Osteoblast (primary cell): Measurements from ENCODE around the gene ABCB8. TPM values are rescaled to one million over a fixed set of nuclear protein-coding genes. Genes with fewer than 3 reads are reported as not detected.
A peak's percentile ranks its signal among the peaks of the same experiment; 100 is the strongest.

Experiments used
- DNase-seq: peaks from one replicate; pipeline ENCODE4 v3.0.0; 2011; ENCODE audit warnings: low spot score, mixed read lengths; ENCODE audit not compliant: insufficient read length; ENCODE audit errors: missing footprints
- H2AFZ ChIP-seq: 2 replicates; pipeline ENCODE4 v1.6.0; 2011; ENCODE audit warnings: mild to moderate bottlenecking, low read length
- H3K27ac ChIP-seq: 2 replicates; pipeline ENCODE4 v1.5.1; 2011; ENCODE audit warnings: mild to moderate bottlenecking, low read depth, low read length, moderate library complexity
- H3K27me3 ChIP-seq: 2 replicates; pipeline ENCODE4 v1.6.0; 2012; ENCODE audit warnings: mild to moderate bottlenecking, control low read depth, inconsistent platforms, low read length, moderate library complexity; ENCODE audit not compliant: insufficient read depth
- H3K36me3 ChIP-seq: 2 replicates; pipeline ENCODE4 v1.5.1; 2011; ENCODE audit warnings: mild to moderate bottlenecking, low read length, control low read depth, moderate library complexity; ENCODE audit not compliant: insufficient read depth
- H3K4me1 ChIP-seq: 2 replicates; pipeline ENCODE4 v1.5.1; 2011; ENCODE audit warnings: mild to moderate bottlenecking, low read length, control low read depth, moderate library complexity; ENCODE audit not compliant: insufficient read depth
- H3K4me2 ChIP-seq: 2 replicates; pipeline ENCODE4 v1.6.0; 2011; ENCODE audit warnings: mild to moderate bottlenecking, low read length; ENCODE audit not compliant: insufficient read depth
- H3K4me3 ChIP-seq: fragments of 200-600 bp; sonication (generic); 3 replicates; pipeline ENCODE4 v1.5.1; 2012; ENCODE audit warnings: mild to moderate bottlenecking, low read length, inconsistent platforms; ENCODE audit not compliant: insufficient read depth
- H3K79me2 ChIP-seq: 2 replicates; pipeline ENCODE4 v1.6.0; 2012; ENCODE audit warnings: mild to moderate bottlenecking, low read length, control low read depth, inconsistent platforms; ENCODE audit not compliant: insufficient read depth
- H3K9me3 ChIP-seq: 2 replicates; pipeline ENCODE4 v1.5.1; 2011; ENCODE audit warnings: low read depth, low read length, control low read depth
- H4K20me1 ChIP-seq: 2 replicates; pipeline ENCODE4 v1.6.0; 2012; ENCODE audit warnings: mild to moderate bottlenecking, low read length, control low read depth; ENCODE audit not compliant: insufficient read depth
- total RNA-seq: library from RNA; depleted of rRNA; stranded (reverse); fragments of >200 nt; gene quantifications from 2 replicates; pipeline ENCODE4 v1.2.3, GENCODE V29; 2012
- TF ChIP-seq, protein P1 (sequence below): IDR thresholded peaks from 2 replicates; pipeline ENCODE4 v1.5.1; 2011; ENCODE audit warnings: mild to moderate bottlenecking, low read depth, low read length, moderate library complexity; ENCODE audit errors: extremely low read depth

Gene ABCB8
- total RNA-seq, 1 donor = 32.6 TPM

DNA sequence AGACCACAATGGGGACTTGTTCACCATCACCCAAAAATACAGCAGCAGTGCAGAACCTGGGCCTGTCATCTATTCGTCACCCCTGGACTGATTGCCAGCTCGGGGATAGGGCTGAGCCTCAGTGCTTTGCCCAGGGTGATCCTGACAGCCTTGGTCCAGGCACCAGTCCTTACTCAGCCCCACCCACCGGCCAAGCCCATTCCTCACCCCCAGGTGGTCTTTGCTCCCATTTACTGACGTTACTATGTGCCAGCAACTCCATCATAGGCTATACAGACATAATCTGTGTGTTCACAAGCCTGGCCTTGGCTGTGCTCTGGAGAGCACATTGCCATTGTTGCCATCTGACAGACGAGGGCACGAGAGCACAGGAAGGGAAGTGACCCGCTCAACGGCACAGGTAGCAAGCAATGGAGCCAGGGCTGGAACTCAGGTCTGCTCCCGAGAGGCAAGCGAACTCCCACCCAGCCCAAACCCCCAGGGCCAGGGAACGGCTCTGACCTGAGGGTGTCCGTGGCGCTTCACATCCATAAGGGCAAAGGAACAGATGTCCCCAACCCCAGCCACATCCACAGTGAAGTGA is 10.8 kb upstream of the ABCB8 start:
- Histone ChIP-seq H3K27ac (no peak overlapping the region), H3K4me1 (peaks cover 9% of the 10 kb centered on the region), H3K4me2 (no peak overlapping the region), H3K4me3 (no peak overlapping the region), H2AFZ (no peak overlapping the region), H3K27me3 (peaks cover 45% of the 10 kb centered on the region), H3K36me3 (no peaks in the 10 kb centered on the region), H3K79me2 (no peaks in the 10 kb centered on the region), H3K9me3 (no peaks in the 10 kb centered on the region), H4K20me1 (no peaks in the 10 kb centered on the region)
- peak; percentile 69 for DNase-seq
- TF ChIP-seq, protein P1, sequence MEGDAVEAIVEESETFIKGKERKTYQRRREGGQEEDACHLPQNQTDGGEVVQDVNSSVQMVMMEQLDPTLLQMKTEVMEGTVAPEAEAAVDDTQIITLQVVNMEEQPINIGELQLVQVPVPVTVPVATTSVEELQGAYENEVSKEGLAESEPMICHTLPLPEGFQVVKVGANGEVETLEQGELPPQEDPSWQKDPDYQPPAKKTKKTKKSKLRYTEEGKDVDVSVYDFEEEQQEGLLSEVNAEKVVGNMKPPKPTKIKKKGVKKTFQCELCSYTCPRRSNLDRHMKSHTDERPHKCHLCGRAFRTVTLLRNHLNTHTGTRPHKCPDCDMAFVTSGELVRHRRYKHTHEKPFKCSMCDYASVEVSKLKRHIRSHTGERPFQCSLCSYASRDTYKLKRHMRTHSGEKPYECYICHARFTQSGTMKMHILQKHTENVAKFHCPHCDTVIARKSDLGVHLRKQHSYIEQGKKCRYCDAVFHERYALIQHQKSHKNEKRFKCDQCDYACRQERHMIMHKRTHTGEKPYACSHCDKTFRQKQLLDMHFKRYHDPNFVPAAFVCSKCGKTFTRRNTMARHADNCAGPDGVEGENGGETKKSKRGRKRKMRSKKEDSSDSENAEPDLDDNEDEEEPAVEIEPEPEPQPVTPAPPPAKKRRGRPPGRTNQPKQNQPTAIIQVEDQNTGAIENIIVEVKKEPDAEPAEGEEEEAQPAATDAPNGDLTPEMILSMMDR = no peak

DNA sequence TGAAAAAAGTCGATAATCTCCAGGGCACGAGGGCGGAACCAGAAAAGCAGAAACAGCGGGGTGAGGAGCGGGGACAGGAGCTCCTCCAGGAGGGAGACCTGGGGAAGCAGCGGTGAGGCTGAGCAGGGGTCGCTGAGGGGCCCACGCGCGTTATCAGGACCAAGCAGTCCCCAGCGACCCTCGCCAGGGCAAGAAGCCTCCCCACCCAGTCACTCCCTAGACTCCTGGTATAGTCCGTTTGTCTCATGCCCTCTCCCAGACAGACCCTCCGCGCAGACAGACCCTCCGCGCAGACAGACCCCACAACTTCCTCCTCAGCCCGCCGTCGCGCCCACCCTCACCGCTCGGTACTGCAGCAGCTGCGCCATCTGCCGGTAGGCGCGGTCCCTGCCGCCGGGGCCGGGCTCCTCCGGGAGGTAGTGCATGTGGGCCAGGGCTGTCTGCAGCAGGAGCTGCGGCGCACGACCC is 10.3 kb upstream of the ABCB8 start:
- TF ChIP-seq, protein P1 = peak; percentile 79
- no peaks in the 10 kb centered on the region for H4K20me1 ChIP-seq
- H3K4me2 ChIP-seq = peak overlapping the region; percentile 29
- peaks cover 48% of the 10 kb centered on the region for H3K27me3 ChIP-seq
- H3K4me1 ChIP-seq = peaks cover 9% of the 10 kb centered on the region
- H3K27ac ChIP-seq = no peak overlapping the region
- no peak overlapping the region for H2AFZ ChIP-seq
- H3K36me3 ChIP-seq = no peaks in the 10 kb centered on the region
- H3K79me2 ChIP-seq = no peaks in the 10 kb centered on the region
- H3K4me3 ChIP-seq = peak overlapping the region; percentile 28
- peak; percentile 98 for DNase-seq
- H3K9me3 ChIP-seq = no peaks in the 10 kb centered on the region

DNA sequence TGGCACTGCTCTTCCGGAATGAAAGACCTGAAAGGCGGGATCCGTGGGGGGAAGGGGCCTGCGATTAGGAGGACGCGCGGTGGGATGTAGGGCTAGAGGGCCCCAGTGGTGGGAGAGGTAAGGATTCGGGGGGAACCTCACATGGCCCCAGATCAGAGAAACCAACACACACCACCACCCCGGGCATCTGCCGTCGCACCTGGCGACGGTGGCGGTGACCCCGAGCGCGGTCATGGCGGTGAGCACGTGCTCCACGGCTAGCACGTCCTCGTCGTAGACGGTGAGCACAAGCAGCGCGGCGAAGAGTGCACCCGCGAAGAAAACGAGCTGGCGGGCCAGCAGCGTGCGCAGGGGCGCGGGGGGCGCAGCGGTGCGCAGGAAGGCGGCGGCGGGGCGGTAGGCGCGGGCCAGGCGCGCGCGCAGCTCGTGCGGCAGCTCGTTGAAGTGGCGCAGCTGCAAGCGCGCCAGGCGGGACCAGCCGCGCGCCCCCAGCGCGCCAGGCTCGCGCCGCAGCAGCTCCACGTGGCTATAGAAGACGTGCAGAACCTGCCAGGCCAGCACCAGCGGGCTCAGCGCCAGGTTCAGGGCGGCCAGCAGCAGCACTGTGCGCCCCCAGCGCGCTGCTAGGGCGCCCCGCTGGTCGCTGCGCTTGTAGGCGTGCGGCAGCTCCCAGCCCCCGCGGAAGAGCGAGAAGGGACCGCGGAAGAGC is 9.7 kb upstream of the ABCB8 start:
- Histone ChIP-seq H3K27me3 (peaks cover 53% of the 10 kb centered on the region), H3K9me3 (no peaks in the 10 kb centered on the region), H4K20me1 (no peaks in the 10 kb centered on the region), H3K27ac (no peak overlapping the region), H3K4me3 (peak overlapping the region; percentile 28), H3K4me1 (peaks cover 6% of the 10 kb centered on the region), H3K4me2 (peak overlapping the region; percentile 29), H2AFZ (no peak overlapping the region), H3K36me3 (no peaks in the 10 kb centered on the region), H3K79me2 (no peaks in the 10 kb centered on the region)
- peak; percentile 58 for DNase-seq
- TF ChIP-seq, protein P1 = no peak

DNA sequence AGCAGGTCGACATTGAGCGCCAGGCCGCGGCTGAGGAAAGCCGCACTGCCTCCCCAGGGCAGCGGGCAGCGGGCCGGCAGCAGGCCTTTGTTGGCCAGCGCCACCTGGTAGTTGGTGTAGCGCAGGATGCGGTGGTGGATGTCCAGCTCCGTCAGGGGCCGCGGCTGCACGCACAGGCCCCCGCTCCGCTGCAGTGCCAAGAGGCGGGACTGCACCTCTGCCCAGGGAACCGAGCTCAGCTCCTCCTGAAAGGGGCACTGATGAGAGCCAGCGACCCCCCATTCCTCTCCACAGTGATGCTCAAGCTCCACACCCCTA is 9.2 kb upstream of the ABCB8 start:
- Histone ChIP-seq H3K9me3 (no peaks in the 10 kb centered on the region), H3K79me2 (no peaks in the 10 kb centered on the region), H3K4me1 (peaks cover 1% of the 10 kb centered on the region), H3K27me3 (peaks cover 49% of the 10 kb centered on the region), H3K4me3 (peak overlapping the region; percentile 28), H2AFZ (no peak overlapping the region), H3K4me2 (no peak overlapping the region), H3K27ac (no peak overlapping the region), H4K20me1 (no peaks in the 10 kb centered on the region), H3K36me3 (no peaks in the 10 kb centered on the region)
- DNase-seq = peak; percentile 84
- TF ChIP-seq, protein P1 = no peak
